Measurements from ENCODE around the gene COL23A1.
A peak's percentile ranks its signal among the peaks of the same experiment; 100 is the strongest.
"Not testable (repeated sequence)": the region's sequence is repeated elsewhere in the genome, so short reads cannot be mapped to it uniquely, and the experiment has no call there.

Gene COL23A1

GRCh38 chr5:178247481-178248456, 342.4 kb downstream of the COL23A1 start:
- no peak for DNase-seq

GRCh38 chr5:178246624-178247279, 343.4 kb downstream of the COL23A1 start:
- DNase-seq, result no peak

GRCh38 chr5:178245389-178245788, 344.8 kb downstream of the COL23A1 start:
- DNase-seq, result no peak

- no peak for DNase-seq
Measured at GRCh38 chr5:178244576-178244975, 345.6 kb downstream of the COL23A1 start.

GRCh38 chr5:178242416-178242815, 347.8 kb downstream of the COL23A1 start:
- DNase-seq, result no peak

- peak in 3 of 51 donors; percentile 9 to 63 (median 17) for DNase-seq
Measured at GRCh38 chr5:178241688-178242231, 348.4 kb downstream of the COL23A1 start.

DNA sequence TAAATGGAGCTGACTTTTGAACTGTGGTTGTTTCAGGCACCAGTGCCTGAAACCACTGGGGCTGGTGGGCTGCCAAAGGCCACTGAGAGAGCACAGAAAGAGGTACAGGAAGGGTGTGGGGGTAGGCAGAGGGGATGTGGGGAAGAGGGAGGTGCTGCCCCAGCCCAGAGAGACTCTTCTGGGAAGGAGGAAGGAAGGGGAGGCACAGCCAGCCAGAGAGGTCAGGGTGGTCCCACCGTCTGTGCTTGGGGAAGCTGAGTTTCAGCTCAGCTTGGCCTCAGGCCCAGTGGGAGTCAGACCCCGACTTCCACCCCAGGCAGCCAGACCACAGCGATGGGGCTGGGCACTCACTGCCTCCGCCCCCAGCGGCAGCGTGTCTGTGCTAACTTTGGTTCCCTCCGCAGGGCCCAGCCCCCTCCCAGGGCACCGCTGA, 348.9 kb downstream of the COL23A1 start:
- DNase-seq, result peak in 16 of 51 donors; percentile 5 to 63 (median 25)

DNA sequence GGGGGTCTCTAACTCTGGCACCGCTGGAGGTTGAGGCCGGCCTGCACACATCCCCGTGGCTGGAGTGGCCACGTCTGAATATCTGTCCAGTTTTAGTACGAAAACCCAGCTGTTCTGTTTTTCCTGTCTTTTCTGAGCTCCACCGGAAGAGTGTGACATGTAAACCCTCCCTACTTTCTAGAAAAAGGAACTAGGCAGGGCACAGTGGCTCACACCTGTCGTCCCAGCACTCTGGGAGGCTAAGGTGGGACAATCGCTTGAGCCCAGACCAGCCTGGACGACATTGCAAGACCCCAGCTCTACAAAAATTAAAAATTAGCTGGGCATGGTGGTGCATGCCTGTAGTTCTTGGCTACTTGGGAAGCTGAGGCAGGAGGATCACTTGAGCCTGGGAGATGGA, 349.4 kb downstream of the COL23A1 start:
- no peak for DNase-seq

GRCh38 chr5:178240341-178240741, 349.9 kb downstream of the COL23A1 start:
- no peak for DNase-seq

- not testable (repeated sequence) for DNase-seq
Measured at GRCh38 chr5:178239626-178240301, 350.4 kb downstream of the COL23A1 start.

DNA sequence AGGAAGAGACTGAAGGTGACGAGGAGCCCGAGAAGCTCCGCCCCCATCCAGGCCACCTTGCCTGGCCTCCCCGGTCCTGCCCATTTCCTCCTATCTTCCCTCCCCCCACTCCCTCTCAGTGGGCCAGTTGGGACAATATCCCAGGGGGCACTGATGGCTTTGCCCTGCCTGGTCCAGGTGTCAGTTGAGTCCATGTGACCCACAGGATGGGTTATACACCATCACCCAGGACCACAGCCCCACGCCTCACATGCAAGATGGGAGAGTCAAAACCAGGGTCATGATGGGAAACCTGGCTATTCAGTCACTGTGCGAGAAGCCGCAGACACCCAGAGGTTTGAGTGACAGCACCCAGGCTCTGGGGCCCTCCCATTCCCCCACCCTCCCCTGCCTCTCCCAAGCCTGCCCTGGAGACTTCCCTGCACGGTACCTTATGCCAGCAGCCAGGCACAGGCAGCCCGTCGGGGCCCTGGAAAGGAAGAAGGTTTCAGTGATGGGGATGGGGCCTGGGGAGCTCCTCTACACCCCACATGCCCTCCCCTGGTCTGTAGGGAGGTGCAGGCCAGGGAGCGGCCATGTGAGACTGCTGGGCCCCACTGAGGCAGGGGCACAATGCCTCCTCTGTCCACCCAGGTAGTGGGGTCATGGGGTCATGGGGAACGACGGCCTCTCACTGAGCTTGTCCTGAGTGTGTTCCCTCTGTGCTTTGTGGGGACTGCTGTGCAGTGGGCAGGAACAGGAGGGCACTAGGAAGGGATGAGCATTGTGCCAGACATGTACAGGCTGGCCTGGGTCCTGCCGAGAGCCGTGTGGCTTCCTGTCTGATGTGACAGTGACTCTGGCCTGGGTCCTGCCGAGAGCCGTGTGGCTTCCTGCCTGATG, 351.2 kb downstream of the COL23A1 start:
- DNase-seq, result no peak

DNA sequence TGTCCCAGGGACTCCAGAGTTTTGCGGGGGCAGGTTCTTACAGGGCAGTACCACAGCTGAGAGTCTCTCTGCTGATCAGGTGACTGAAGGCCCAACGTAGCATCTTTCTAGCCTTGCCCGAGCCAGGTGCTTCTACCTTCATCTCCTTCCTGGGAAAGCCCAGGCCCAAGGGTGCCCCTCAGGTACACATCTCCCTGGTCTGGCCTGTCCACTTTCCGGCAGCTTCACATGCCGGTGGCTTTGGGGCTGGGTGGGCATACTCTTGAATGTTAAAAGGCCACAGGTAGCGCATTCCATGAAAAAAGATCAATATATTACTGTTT, 351.9 kb downstream of the COL23A1 start:
- no peak for DNase-seq

DNA sequence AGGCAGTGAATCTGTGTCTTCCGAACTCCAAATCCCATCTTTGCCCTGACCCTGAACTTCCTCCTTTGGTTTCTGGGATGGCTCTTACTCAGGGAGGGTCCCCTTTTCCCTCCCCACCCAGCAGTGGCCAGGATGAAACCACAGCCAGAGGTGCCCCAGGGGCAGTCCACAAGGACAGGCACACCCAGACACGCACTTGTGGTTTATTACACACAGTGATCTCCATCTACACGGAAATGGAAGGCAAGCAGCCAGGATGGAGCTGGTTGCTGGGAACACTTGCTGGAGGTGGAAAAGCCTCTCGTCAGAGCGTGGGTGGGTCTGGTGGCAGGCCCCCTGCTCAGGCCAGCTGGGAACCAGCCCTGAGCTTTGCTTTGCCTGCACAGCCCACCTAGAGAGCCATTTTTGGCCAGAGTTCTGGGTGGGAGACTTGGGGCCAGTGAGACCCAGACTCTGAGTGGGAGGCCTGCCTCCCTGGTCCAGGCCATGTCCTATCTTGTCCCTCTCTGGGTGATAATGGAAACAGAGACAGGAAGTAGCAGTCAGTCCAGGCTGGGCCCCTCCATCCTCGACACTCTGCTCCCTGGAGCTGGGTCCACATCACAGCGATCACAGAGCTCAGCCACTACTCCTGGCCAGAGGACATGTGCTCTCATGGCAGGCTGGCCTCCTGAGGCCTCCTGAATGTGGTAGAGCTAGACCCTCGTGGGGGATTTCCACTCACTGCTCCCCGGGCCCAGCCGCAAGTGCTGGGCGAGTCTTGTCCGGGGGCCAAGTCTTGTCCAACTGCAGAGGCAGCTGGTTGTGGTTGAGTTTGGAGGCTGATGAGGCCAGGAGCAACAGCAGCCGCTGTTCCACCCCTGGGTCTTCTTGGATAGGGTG, 352.5 kb downstream of the COL23A1 start:
- DNase-seq, result no peak

DNA sequence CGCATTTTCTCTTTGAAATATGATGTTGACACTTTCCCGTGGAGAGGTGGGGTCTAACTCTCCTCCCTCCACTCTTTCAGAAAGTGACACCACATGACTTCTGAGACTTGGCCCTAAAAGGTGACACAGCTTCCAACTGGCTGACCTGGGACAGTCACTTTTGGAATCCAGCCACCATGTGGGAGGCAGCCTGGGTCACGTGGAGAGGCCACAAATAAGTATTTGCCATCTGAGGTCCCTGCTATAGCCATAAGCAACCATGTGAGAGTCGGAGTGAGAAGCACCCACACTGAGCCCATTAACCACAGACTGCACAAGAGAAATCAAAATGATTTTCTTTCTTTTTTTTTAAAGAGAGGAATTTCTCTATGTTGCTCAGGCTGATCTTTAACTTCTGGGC, 353.5 kb downstream of the COL23A1 start:
- DNase-seq, result peak in 5 of 51 donors; percentile 6 to 33 (median 9)

DNA sequence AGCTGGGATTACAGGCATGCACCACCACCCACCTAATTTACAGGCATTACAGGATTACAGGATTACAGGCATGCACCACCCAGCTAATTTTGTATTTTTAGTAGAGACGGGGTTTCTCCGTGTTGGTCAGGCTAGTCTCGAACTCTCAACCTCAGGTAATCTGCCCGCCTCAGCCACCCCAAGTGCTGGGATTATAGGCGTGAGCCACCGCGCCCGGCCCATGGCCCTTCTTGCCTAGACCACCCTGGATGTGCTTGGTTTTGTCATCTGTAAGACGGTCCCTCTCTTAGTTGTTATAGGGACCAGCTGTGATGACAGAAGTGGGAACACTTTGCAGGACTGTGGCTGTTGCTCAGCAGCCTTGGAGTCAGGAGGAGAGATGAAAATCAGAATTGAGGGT, 354.1 kb downstream of the COL23A1 start:
- no peak for DNase-seq

DNA sequence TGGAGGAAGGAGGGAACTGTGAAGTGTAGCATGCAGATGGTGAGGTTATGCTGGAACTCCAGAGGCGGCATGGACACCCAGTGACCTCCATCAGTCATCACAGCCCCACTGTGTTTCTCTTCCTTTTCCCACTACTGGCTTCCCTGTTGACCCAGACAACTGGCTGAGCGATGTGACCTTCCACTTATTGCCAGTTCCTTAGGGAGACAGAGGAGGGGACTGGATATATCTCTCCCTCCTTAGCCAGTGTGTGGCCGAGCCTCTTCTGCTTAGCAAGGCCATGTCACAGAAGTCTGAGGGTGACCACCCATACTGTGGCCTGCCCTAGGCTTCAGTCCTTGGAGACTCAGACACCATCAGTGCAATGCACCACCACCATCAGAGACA, 354.6 kb downstream of the COL23A1 start:
- DNase-seq, result no peak

DNA sequence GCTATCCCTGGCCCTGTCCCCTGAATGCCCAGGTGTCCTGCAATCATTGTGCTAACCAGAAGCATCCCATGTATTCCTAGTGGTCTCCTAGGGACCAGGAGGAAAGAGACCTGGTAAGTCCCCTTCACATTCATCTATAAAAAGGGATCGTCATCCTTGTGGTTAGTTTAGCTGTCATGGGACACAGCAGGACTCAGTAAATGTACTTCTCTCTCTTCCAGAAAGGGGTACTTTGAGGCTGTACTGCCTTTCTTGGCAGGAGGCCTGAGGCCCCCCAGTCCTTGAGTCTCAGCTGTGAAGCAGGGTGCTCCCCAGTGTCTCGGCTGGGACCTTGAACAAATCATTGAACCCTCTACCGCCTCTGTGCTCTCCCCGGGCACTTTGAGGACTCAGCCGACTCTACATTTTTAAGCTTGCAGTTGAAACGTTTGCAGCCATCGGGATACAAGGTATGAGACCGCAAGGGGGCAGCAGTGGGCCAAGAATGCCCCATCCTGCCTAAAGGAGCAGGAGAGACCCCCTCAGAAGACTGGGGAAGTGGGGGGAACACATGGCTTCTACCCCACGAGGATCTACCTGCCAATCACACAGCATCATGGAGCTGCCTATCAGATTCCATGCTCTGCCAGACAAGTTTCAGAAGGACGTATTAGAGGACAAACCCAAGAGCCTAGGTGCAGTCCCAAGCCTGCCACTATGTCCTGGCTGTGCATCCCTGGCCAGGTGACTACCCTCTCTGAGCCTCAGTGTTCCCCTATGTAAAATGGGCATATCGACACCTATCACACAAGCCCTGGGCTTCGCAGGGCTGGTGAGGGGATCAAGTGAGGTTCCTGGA, 355.2 kb downstream of the COL23A1 start:
- DNase-seq, result peak in 40 of 51 donors; percentile 14 to 79 (median 44)

GRCh38 chr5:178234121-178234749, 356.0 kb downstream of the COL23A1 start:
- no peak for DNase-seq
